Omental fat pad (tissue), 4 donors: ENCODE data around the gene APBB2. TPM values are rescaled to one million over a fixed set of nuclear protein-coding genes. Genes with fewer than 3 reads are reported as not detected.

Experiments used
- ATAC-seq: fragments of 150-250 bp; one replicate; pipeline ENCODE4 v1.9.1; 2016; ENCODE audit warnings: mild to moderate bottlenecking, moderate library complexity; ENCODE audit not compliant: low FRiP score
- DNase-seq: peaks from one replicate; pipeline ENCODE4 v3.0.0-alpha.2; 2019; ENCODE audit warnings: low spot score
- total RNA-seq, 4 donors: library from RNA; depleted of rRNA; stranded (reverse); fragments of >200 nt; gene quantifications; one replicate each; pipeline ENCODE4 v1.1.0, GENCODE V29; 2016
- TF ChIP-seq, protein P1 (sequence below), 3 donors: fragments of 450-650 bp; IDR thresholded peaks; one replicate each; pipeline ENCODE4 v1.5.1; 2016 to 2017; ENCODE audit warnings: antibody characterized with exemption in 3 of 3, mild to moderate bottlenecking in 3 of 3, moderate library complexity in 2 of 3

APBB2 gene
- total RNA-seq, 4 donors from 2014 or later: 76.6 to 138 (median 113) TPM

DNA sequence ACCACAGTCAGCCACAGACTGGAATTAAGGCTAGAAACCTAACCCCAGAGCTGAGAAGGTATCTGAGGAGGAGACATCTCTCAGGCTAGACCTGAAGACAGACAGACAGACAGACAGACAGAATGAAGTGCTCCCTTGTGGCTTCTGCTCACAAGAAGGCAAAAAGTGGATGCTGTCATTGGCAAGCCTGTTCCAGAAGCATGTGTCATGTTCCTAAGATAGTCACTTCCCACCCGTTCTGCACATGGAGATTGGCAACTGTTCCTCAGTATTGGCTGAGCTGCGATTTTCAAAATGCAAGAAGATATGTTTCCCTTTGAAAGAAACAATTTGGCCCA is 298.2 kb downstream of the APBB2 start:
- TF ChIP-seq, protein P1, sequence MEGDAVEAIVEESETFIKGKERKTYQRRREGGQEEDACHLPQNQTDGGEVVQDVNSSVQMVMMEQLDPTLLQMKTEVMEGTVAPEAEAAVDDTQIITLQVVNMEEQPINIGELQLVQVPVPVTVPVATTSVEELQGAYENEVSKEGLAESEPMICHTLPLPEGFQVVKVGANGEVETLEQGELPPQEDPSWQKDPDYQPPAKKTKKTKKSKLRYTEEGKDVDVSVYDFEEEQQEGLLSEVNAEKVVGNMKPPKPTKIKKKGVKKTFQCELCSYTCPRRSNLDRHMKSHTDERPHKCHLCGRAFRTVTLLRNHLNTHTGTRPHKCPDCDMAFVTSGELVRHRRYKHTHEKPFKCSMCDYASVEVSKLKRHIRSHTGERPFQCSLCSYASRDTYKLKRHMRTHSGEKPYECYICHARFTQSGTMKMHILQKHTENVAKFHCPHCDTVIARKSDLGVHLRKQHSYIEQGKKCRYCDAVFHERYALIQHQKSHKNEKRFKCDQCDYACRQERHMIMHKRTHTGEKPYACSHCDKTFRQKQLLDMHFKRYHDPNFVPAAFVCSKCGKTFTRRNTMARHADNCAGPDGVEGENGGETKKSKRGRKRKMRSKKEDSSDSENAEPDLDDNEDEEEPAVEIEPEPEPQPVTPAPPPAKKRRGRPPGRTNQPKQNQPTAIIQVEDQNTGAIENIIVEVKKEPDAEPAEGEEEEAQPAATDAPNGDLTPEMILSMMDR (IDR thresholded peaks at IDR 0.05): no peak
- DNase-seq: no peak
- no peak for ATAC-seq

DNA sequence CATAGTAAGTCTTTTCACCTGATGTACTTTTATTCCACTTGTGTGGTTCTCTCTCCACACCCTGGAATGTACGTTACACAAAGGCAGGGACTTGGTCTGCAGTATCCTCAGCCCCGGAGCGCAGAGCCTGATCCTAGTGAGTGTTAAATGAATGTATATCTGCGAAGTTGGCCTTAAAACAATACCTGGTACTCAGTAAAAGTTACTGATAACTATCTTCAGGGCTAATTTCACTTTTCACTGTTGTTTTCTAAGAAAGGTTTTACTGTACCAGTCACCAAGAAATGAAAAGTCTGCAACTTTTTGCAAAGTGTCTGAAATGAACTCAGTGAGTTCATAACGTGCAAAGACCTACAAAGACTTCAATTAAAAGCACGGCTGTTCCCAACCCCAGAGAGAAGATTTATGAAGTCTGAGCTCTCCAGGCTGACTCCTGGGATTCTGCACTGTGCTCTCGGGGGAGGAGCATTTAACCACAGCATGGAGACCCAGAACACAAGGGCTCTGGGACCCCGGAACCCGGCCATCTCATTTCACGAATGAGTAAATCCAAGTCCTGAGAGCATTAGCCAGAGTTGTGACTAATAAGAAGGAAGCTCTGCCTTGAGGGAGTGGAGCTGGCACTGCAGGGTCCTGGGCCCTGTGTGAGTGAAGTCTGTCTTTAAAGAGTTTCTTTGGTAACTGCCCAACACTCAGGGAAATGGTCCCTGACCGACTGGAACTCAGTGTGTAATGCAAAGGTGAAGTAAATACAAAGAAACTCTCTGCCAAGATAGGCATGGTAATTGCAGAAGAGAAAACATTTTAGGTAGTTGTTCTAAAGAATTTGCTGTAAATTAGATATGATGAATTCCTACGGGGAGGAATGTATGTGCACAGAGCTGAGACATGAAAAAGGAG is 298.8 kb downstream of the APBB2 start:
- TF ChIP-seq, protein P1 (IDR thresholded peaks at IDR 0.05): no peak
- DNase-seq: no peak
- ATAC-seq: no peak

DNA sequence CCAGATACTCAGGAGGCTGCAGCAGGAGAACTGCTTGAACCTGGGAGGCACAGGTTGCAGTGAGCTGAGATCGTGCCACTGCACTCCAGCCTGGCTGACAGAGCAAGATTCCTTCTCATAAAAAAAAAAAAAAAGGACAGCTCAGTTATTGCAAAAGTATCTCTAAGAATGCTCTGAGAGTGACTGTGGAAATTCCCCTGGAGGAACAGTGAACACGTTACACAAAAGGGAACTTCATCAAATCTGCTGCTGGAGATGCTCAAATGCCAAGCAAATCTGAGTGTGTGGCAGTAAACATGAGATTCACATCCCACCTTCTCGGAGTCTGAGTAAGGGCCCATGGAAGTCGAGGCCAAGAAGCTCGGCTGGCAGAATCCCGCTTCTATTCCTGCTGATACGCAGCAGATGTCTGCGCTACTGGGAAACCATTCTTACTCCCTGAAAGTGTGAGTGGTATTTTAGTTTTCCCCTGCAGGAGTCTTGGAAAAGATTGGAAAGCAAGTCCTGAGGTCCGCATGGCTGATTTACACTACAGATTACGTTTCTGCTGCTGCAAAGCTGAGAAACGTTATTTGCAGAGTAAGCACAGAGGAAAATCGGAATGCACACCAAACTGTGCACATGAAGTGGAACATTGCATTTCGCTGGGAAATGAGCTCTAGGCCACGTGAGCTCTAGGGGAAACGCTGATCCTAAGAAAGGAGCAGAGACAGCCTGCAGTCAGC is 301.7 kb downstream of the APBB2 start:
- TF ChIP-seq, protein P1 (IDR thresholded peaks at IDR 0.05): no peak
- ATAC-seq (no peak), DNase-seq (no peak)

DNA sequence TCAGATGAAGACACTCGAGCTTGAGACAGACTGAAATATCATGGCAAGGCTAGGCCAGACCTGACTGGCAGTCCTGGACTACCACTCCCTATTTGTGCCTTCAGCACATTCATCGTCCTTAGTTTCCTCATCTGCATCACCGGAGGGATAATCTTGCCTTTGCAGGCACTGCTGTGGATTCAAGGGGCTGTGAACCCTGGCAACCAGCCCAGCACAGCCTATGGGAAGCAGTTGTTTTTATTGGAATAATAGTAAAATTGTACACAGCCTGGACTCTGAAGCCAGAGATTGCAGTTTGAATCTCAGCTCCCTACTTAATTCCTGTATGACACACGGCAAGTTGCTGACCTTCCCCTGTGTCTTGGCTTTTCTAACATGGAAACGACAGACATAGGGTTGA is 303.6 kb downstream of the APBB2 start:
- TF ChIP-seq, protein P1 (IDR thresholded peaks at IDR 0.05): no peak
- DNase-seq (no peak), ATAC-seq (no peak)

DNA sequence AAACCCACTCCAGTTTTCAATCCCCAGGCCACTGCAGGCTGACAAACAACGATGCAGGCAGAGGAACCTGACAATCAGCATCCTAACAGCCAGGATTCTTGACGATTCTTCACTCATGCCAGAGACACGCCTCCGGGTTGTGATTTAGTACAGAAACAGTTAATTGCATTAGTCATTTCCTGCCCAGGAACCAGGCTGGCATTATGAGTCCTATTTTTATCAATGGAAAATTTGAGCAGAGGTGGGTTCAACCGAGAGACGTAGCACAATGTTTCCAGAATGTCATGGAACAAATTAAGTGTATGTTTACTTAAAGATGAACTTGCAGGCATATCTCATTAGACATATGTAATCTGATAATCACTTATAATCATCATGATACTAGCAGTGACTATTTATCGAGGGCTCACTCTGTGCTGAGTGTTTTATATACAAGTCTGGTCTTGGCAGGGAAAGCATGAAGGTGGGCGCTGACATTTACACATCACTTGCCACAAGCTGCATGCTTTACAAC is 304.9 kb downstream of the APBB2 start:
- TF ChIP-seq, protein P1 (IDR thresholded peaks at IDR 0.05): no peak
- ATAC-seq (no peak), DNase-seq (no peak)

DNA sequence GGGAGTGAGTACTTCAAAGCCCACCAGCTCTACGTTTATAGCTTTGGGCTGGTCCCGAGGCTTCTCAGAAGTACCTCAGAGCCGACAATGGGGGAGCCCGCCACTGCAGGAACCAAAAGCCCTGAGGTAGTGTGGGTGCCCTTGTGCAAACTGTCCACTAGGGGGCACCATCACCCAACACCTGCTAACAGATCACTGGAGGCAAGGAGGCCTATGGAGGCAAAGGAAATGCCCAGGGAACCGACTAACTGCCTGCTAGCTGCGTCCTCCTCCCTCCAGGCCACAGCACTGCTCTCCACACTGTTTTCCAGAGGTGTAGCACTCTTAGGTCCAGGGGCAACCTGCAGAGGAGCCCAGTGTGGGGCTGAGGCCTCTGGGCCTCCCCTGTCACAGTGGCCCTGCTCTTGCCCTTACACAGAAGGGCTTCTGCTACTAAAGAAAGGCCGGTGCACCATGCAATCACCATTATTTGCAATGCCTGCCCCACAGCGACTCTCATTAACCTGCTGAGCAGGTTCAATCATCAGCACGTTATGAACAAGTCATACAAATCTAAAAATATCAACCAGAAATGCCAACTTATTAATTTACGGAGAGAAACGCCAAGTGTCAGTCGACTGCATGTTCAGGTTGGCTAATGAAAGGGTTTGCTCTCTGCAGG is 305.5 kb downstream of the APBB2 start:
- DNase-seq (peak; percentile 48), ATAC-seq (peak; percentile 42)
- TF ChIP-seq, protein P1 (IDR thresholded peaks at IDR 0.05): peak in 2 of 3 donors; percentile 39 to 54
